ENCODE results near the gene SUSD5. TPM values are rescaled to one million over a fixed set of nuclear protein-coding genes. Genes with fewer than 3 reads are reported as not detected.

SUSD5 gene
- total and polyA plus RNA-seq, 12 donors, result 0.16 to 2.0 (median 1.1) TPM

DNA sequence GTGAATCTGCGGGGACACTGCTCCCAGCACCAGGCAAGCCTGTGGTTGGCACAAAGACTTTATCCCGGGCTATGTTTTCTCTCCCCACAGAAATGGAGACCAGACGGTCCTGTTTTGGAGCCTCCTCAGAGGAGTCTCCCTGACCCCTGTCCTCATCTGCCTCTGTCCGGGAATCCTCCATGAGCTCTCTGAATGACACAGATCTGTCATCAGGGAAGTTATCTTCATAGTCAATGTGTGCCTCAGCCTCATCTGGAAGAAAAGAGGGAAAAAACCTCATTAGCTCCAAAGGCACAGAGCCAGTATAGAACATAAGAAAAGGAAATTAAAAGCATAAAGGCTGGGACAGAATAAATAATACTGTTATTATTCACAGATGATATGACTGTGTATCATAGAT lies 64.8 kb downstream of the SUSD5 start:
- TF ChIP-seq CTCF (IDR thresholded peaks at IDR 0.05), result no peak
- Histone ChIP-seq H3K9me3 (replicated peaks in 1 of 3) (no peaks in the 10 kb centered on the region), H3K36me3 (replicated peaks in 1 of 2) (no peaks in the 10 kb centered on the region), H3K27me3 (no peaks in the 10 kb centered on the region), H3K4me3 (no peak overlapping the region), H3K4me1 (replicated peaks in 1 of 2) (no peaks in the 10 kb centered on the region), H3K27ac (no peak overlapping the region)
- intact Hi-C loops (cut with DNase I), result no loop called here
- 81 to 88% (median 85%) methylated on average over 4 of the region's 4 CpGs for WGBS, 4 donors
- DNase-seq, result no peak

- H3K9me3 ChIP-seq (replicated peaks in 1 of 3), result no peaks in the 10 kb centered on the region
- H3K27ac ChIP-seq, result no peak overlapping the region
- H3K4me3 ChIP-seq, result no peak overlapping the region
- 91 to 94% (median 92%) methylated on average over 12 to 19 of the region's 19 CpGs for WGBS, 4 donors
- no peaks in the 10 kb centered on the region for H3K4me1 ChIP-seq (replicated peaks in 1 of 2)
- H3K27me3 ChIP-seq, result no peaks in the 10 kb centered on the region
- DNase-seq, result no peak
- H3K36me3 ChIP-seq (replicated peaks in 1 of 2), result no peaks in the 10 kb centered on the region
- TF ChIP-seq CTCF (IDR thresholded peaks at IDR 0.05), result no peak
- no peak for TF ChIP-seq POLR2A (IDR thresholded peaks at IDR 0.05)
- intact Hi-C loops (cut with DNase I), result no loop called here
Observed at GRCh38 chr3:33152363-33153360, 65.9 kb downstream of the SUSD5 start.

- Histone ChIP-seq H3K27ac (no peak overlapping the region), H3K4me3 (no peak overlapping the region), H3K9me3 (replicated peaks in 1 of 3) (no peaks in the 10 kb centered on the region), H3K36me3 (replicated peaks in 1 of 2) (no peaks in the 10 kb centered on the region), H3K4me1 (replicated peaks in 1 of 2) (peaks cover 0 to 7% of the 10 kb centered on the region in 2 donors), H3K27me3 (no peaks in the 10 kb centered on the region)
- TF ChIP-seq POLR2A (IDR thresholded peaks at IDR 0.05), result no peak
- TF ChIP-seq CTCF (IDR thresholded peaks at IDR 0.05), result no peak
- WGBS, 4 donors, result 72 to 79% (median 78%) methylated on average over 1 to 6 of the region's 6 CpGs
- peak in 1 of 7 donors; percentile 11 for DNase-seq
- intact Hi-C loops (cut with DNase I), result no loop called here
Observed at GRCh38 chr3:33149342-33149741, 69.3 kb downstream of the SUSD5 start.

DNA sequence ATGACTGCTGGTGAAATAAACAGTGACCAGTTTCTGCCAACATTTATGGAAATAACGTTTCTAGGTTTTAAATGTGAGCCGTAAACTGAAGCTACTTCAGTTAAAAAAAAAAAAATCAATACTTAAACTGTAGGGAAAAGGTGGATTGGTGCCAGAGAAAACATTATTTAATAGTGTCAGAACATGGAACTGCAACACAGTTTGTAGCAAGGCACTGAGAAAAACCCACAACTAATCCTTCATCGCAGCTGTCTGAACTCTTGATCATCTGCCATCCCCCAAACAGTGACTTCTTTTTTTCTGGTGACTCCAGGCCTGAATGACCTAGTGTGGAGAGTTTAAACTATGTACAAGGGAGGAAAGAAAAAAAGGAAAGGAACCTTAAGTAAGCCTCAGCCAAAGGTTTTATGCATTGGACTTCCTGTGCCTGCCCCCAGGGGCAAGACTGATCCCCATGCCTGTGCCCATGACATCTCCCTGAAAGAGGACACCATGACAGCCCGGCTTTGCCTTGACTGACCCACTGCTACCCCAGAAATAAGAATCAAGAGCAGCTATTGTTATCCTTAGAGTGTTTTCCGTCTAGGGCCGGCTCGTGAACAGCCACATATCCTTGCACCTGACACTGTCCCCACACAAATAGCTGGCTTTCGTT lies 71.7 kb downstream of the SUSD5 start:
- TF ChIP-seq CTCF (IDR thresholded peaks at IDR 0.05), result peak in 2 of 6 experiments; percentile 9 to 22
- no peak for TF ChIP-seq POLR2A (IDR thresholded peaks at IDR 0.05)
- 57 to 69% (median 62%) methylated on average over 8 of the region's 8 CpGs for WGBS, 4 donors

More for the DNA sequence above, 71.7 kb downstream of the SUSD5 start:
- H3K27ac ChIP-seq, result no peak overlapping the region
- no peak overlapping the region for H3K4me3 ChIP-seq
- no peak for DNase-seq
- intact Hi-C loops (cut with DNase I), result no loop called here
- peaks cover 0 to 16% of the 10 kb centered on the region in 2 donors for H3K36me3 ChIP-seq (replicated peaks in 1 of 2)
- H3K9me3 ChIP-seq (replicated peaks in 1 of 3), result no peaks in the 10 kb centered on the region
- no peaks in the 10 kb centered on the region for H3K27me3 ChIP-seq
- peaks cover 0 to 7% of the 10 kb centered on the region in 2 donors for H3K4me1 ChIP-seq (replicated peaks in 1 of 2)

Data from adrenal gland (tissue), 12 donors.